HUES6 (cell line): ENCODE data around the gene KISS1R.

ENCODE experiments used
- H3K27ac ChIP-seq: 2 replicates; pipeline ENCODE4 v1.7.0; 2013; ENCODE audit warnings: low read depth, mild to moderate bottlenecking, low read length, inconsistent platforms
- H3K27me3 ChIP-seq: 2 replicates; pipeline ENCODE4 v1.6.1; 2013; ENCODE audit warnings: low read length; ENCODE audit not compliant: control insufficient read depth, insufficient read depth
- H3K36me3 ChIP-seq: 2 replicates; pipeline ENCODE4 v1.6.1; 2013; ENCODE audit warnings: low read length; ENCODE audit not compliant: control insufficient read depth, insufficient read depth
- H3K4me1 ChIP-seq: 2 replicates; pipeline ENCODE4 v1.6.1; 2013; ENCODE audit warnings: low read length; ENCODE audit not compliant: control insufficient read depth, insufficient read depth
- H3K4me3 ChIP-seq: 2 replicates; pipeline ENCODE4 v1.5.1; 2013; ENCODE audit warnings: low read depth, low read length
- H3K9ac ChIP-seq: one replicate; pipeline ENCODE4 v1.6.1; 2013; ENCODE audit warnings: mild to moderate bottlenecking, low read length
- H3K9me3 ChIP-seq: 2 replicates; pipeline ENCODE4 v1.6.1; 2013; ENCODE audit warnings: low read depth, low read length; ENCODE audit not compliant: control insufficient read depth, insufficient read depth

The KISS1R gene

DNA sequence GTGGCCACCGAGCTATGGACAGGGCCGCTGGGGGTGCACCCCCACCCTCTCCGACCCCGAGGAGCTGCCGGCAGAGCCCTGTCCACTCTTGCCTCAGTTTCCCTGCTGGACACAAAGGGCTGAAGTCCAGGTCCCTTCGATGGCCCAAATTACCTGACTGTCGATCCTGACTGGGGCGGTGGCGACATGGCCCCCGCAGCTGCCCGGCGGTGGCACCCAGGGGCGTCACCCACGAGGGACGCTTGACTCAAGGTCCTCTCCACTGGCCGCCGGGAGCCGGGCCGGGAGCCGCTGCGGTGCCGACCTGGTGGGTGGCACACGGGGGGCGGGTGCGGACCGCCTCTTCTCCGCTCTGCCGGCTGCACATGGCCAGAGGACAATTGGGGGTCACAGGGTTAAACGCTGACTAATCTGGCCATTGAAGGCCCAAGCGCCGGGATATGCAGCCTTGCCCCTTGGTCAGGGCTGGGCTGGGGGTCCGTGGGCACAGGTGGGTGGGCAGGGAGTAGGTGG is 25.1 kb downstream of the KISS1R start:
- Histone ChIP-seq H3K27ac (no peak overlapping the region), H3K9ac (no peak overlapping the region), H3K36me3 (peaks cover 54% of the 10 kb centered on the region), H3K4me3 (no peak overlapping the region), H3K9me3 (no peaks in the 10 kb centered on the region), H3K27me3 (no peaks in the 10 kb centered on the region), H3K4me1 (no peaks in the 10 kb centered on the region)

DNA sequence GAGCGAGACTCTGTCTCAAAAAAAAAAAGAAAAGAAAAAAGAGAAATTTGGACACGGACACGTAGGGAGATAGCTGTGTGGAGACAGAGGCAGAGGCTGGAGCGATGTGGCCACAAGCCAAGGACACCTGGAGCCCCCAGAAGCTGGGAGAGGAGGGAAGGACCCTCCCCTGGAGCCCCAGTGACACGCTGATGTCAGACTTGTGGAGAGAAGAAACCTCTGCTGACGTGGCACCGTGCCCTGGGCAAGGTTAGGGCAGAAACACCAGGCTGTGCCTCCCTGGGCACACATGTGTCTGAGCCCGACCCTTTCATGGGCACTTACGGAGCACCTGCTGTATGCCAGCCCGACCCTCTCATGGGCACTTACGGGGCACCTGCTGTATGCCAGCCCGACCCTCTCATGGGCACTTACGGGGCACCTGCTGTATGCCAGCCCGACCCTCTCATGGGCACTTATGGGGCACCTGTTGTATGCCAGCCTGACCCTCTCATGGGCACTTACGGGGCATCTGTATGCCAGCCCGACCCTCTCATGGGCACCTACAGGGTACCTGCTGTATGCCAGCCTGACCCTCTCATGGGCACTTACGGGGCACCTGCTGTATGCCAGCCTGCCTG is 26.5 kb downstream of the KISS1R start:
- H3K9ac ChIP-seq = no peak overlapping the region
- no peaks in the 10 kb centered on the region for H3K27me3 ChIP-seq
- H3K36me3 ChIP-seq = peaks cover 53% of the 10 kb centered on the region
- H3K4me1 ChIP-seq = no peaks in the 10 kb centered on the region
- no peaks in the 10 kb centered on the region for H3K9me3 ChIP-seq
- H3K4me3 ChIP-seq = no peak overlapping the region
- no peak overlapping the region for H3K27ac ChIP-seq

DNA sequence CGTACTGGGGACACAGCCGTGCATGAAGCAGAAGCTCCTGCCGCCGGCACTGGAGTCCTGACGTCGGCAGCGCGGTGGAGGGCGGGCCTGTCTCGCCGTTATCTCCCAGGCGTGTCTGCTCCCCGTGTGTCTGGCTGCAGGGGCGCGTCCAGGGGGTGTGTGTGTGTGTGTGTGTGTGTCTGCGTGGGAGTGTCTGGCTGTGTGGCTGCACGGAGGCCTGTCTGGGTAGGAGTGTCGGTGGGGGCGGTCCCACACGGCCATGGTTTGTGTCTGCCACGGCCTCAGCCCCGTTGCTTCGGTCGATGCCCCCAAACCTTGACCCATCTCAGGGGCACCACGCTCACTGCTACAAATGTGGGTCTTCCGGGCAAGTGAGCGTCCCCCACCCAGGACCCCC is 27.0 kb downstream of the KISS1R start:
- H3K27me3 ChIP-seq = no peaks in the 10 kb centered on the region
- peaks cover 52% of the 10 kb centered on the region for H3K36me3 ChIP-seq

DNA sequence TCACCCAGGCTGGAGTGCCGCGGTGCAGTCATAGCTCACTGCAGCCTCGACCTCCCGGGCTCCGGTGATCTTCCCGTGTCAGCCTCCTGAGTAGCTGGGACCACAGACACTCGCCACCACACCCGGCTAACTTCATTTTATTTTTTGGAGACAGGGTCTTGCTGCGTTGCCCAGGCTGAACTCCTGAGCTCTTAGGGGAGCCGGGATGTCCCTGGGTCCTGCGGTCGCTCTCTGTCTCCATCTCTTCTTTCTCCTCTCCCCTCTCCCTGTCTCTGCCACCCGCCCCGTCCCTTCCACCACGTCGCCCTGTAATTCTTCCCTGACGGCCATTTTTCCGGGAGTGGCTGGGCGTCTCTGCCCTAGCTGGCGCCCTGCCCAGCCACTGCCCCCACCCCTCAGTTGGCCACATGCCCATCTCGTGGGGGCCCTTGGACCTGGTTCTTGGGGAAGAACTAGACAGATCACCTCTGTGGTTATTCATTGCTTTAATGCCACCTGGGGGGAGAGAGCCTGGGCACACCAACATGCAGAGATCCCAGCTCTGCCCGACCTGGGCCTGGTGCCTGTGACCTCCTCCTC is 27.6 kb downstream of the KISS1R start:
- Histone ChIP-seq H3K9me3 (no peaks in the 10 kb centered on the region), H3K4me1 (no peaks in the 10 kb centered on the region), H3K27ac (no peak overlapping the region), H3K27me3 (no peaks in the 10 kb centered on the region), H3K36me3 (peaks cover 46% of the 10 kb centered on the region), H3K9ac (no peak overlapping the region), H3K4me3 (no peak overlapping the region)

More for the DNA sequence above, 27.0 kb downstream of the KISS1R start:
- Histone ChIP-seq H3K9ac (no peak overlapping the region), H3K9me3 (no peaks in the 10 kb centered on the region), H3K4me1 (no peaks in the 10 kb centered on the region), H3K4me3 (no peak overlapping the region), H3K27ac (no peak overlapping the region)

DNA sequence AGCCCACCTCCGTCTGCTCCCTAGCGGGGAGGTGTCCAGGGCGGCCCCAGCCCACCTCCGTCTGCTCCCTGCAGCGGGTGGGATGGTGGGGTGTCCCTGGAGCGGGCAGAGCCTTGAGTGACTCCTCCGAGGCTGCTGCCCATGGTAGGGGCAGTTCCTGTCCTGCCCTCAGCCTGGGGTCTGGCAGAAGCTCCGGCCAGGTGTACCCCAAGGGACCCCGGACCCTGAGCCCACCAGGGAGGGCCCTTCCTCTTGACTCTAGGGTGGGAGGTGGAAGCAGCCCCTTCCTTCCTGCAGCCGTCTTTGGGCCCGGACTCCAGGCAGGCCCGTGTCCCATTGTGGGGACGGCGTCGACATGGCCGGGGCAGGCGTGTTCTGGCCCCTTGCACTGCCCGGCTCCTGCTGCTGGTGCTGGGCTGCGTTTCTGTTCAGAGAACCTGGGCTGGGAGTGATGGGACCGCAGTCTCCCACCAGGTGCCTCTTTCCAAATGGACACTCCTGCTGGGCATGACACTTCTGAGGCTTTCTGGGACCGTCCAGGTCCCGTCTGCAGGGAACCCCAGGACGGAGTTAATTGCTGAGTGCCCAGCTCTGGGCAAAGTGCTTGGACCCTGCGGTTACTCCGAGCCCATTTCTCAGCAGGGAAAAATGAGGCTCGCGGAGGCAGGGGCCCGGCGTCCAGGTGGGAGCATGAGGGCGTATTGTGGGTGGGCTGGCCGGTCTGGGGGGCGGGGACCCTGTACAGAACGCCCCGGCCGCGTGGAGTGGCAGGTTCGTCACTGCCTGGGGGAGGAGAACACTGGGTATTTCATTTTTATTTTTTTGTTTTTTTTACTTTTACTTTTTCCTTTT is 28.5 kb downstream of the KISS1R start:
- Histone ChIP-seq H3K9ac (no peak overlapping the region), H3K4me1 (no peaks in the 10 kb centered on the region), H3K9me3 (no peaks in the 10 kb centered on the region), H3K27ac (no peak overlapping the region), H3K4me3 (no peak overlapping the region), H3K36me3 (peaks cover 41% of the 10 kb centered on the region), H3K27me3 (no peaks in the 10 kb centered on the region)

DNA sequence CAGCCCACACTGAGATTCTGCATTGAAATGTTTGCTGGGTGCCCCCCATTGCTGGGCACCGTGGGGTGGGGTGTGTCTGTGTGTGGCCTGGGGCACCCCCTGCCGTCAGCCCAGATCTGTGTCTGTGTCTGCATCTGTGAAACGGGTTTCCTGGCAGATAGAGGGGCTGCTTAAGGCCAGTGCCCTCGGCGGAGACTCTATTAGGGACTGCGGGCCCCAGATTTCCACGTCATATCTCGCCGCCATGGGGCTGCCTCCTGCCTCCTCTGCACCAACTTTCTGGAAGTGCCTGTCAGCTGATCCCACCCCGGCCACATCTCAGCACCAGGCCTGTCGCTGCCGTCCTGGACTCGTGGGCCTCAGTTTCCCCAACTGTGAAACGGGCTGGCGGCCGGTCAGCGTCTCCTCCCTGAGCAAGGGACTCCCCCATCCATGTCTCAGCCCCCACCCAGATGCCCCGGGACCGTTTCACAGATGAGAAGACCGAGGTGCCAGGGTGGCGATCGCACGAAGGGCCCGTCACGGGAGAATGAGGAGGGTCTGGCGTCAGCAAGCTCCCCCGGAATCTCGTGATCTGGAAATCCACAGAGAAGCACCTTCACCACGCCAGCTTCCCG is 30.1 kb downstream of the KISS1R start:
- H3K27me3 ChIP-seq = no peaks in the 10 kb centered on the region
- peaks cover 29% of the 10 kb centered on the region for H3K36me3 ChIP-seq
- no peaks in the 10 kb centered on the region for H3K9me3 ChIP-seq
- no peak overlapping the region for H3K27ac ChIP-seq
- no peak overlapping the region for H3K9ac ChIP-seq
- H3K4me1 ChIP-seq = no peaks in the 10 kb centered on the region
- no peak overlapping the region for H3K4me3 ChIP-seq

DNA sequence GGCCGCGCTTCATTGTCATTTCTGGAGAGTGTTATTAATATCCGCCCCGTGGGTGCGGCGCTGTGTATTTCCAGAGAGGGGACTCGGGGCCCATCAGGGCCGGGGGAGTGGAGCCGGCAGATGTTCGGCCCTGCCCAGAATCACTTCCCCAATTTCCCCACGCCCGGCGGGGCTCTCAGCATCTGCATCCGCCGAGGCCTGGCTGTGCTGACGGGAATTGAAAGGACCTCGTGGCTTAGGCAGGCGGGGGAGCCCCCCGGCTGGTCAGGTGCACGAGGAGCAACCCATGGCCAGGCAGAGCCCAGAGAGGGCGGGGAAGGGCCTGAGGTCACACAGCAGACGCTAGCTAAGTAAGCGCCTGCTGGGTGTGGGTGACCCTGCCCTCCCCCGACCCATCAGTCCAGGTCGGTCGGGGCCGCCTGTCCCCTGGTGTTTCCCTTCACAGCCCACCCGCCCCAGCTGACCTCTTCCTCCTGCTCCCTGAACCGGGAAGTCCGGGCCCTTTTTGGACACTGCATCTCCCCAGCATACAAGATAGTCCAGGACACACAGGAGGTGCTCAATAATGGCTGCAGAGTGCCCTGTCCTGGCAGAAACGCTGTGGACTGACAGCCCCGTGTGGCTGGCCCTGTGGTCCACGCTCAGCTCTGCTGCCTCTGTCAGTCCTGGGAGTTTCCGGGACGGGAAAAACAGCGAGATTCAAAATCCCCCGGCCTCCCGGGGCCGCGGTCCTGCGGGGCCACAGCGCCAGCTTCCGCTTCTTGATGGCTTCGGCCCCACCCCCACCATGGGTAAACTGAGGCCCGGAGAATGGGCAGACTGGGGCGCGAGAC is 30.8 kb downstream of the KISS1R start:
- H3K27ac ChIP-seq = no peak overlapping the region

DNA sequence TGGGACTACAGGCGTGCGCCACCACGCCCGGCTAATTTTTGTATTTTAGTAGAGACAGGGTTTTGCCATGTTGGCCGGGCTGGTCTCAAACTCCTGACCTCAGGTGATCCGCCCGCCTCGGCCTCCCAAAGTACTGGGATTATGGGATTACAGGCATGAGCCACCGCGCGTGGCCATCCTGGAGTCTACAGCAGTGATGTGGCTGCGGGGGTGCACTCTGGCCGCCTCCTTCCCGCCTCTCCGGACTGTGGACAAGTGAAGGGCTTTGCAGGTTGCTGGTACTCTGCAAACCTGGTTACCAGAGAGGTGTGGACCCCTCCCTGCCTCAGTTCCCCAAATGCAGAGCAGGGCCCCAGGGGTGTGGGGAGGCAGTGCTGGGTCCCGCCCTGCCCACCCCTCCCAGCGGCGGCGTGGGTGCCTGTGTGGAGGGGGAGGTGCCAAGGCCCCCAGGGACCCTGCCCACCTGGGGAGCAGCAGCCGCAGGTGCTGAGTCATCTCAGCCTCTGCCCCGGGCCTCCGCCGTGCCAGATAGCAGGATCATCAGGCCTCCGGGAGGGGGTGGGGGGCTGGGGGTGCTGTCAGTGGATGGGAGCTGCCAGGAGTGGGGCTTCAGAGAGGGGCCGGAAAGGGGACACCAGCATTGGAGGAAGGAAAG is 31.8 kb downstream of the KISS1R start:
- Histone ChIP-seq H3K9me3 (no peaks in the 10 kb centered on the region), H3K4me1 (peaks cover 15% of the 10 kb centered on the region), H3K9ac (no peak overlapping the region), H3K27me3 (no peaks in the 10 kb centered on the region), H3K36me3 (peaks cover 16% of the 10 kb centered on the region), H3K4me3 (no peak overlapping the region), H3K27ac (no peak overlapping the region)

More for the DNA sequence above, 30.8 kb downstream of the KISS1R start:
- Histone ChIP-seq H3K4me3 (no peak overlapping the region), H3K36me3 (peaks cover 22% of the 10 kb centered on the region), H3K4me1 (peaks cover 6% of the 10 kb centered on the region; the same call in 1 of the 2 replicates), H3K9me3 (no peaks in the 10 kb centered on the region), H3K27me3 (no peaks in the 10 kb centered on the region), H3K9ac (no peak overlapping the region)

DNA sequence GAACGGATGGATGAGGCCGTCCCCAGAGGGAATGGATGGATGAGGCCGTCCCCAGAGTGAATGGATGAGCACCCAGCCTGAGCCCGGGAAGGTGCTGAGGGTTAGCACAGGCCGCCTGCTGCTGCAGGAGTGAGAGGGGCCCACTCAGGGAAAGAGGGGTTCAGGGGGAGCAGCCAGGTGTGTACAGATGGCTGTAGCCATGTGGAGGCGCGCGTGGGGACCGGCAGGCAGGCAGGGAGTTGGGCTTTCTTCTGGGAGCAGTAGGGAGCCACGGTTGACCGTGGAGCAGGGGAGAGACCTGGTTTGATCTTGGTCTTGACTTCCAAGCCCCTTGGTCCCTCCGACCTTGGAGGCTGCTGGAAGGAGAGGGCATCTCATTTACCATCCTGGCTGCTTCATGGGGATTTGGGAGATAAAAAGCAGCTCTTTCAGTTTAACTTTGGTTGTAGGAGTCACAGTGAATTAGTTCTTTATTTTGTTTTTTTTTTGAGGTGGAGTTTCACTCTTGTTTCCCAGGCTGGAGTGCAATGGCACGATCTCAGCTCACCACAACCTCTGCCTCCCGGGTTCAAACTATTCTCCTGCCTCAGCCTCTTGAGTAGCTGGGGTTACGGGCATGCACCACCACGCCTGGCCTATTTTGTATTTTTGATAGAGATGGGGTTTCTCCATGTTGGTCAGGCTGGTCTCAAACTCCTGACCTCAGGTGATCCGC is 33.4 kb downstream of the KISS1R start:
- Histone ChIP-seq H3K36me3 (peaks cover 15% of the 10 kb centered on the region), H3K27ac (no peak overlapping the region), H3K27me3 (no peaks in the 10 kb centered on the region), H3K9me3 (no peaks in the 10 kb centered on the region), H3K9ac (no peak overlapping the region), H3K4me3 (no peak overlapping the region), H3K4me1 (peaks cover 31% of the 10 kb centered on the region)
